Measurements from ENCODE around the gene PDZD7.

PDZD7 gene

GRCh38 chr10:101031128-101031795 lies at the start of gene PDZD7, which contains the start of gene SFXN3:
PDZD7 (minus strand) TSS chr10:101031129; CDS start chr10:101030219, 910 bp downstream.
SFXN3 (plus strand) TSS chr10:101031234; CDS start chr10:101034695, 3,461 bp downstream.
- peak; percentile 94 for DNase-seq (ENCODE audit: low spot score)

DNA sequence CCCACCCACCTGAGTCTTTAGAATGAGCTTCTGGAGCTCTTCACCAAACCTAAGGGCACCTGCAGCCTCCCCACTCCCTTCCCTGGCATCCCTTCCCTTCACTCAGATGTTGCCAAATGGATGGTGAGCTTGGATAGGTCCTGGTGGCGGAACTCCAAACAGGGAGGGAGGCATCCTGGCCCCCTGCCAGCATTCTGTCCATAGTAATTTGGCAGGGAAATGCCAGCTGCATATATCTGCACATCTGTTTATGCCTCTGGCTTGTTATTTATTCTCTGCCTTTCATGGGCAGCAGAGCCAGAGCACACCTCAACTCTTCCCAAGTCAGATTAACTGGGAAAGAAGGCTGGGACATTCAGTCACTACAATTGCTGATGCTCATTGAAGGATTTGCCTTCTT lies 48.9 kb upstream of the PDZD7 start:
- DNase-seq (ENCODE audit: low spot score), result no peak

DNA sequence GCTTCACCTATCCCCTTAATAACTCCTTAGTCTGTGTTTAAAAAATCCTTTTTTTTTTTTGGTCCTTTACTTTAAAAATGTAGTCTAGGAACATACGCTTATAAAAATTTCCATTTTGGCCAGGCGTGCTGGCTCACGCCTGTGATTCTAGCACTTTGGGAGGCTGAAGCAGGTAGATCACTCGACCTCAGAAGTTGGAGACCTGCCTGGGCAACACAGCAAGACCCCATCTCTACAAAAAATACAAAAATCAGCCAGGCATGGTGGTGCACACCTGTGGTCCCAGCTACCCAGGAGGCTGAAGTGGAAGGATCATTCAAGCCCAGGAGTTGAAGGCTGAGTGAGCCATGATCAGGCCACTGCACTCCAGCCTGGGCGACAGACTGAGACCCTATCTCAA lies 45.7 kb upstream of the PDZD7 start:
- DNase-seq (ENCODE audit: low spot score), result no peak

- no peak for DNase-seq (ENCODE audit: low spot score)
Measured at GRCh38 chr10:101075775-101076174, 44.8 kb upstream of the PDZD7 start.

DNA sequence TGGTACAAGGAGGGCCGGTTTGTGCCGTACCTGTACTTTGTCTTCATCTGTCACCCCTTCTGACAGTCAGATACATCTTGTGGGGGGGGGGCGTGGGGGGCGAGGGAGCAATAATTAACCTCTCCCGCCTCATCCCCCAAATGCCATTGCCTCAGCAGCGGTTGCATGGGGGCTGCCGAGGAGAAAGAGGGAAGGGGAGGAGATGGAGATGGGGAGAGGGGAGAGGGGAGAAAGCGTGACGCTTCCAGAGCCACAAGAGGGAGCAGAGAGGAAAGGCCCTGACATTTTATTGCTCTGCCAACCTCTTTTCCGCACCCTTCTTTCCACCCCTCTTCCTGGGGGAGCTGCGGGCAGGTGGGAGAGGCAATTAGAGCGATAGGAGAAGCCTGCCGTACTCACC lies 42.7 kb upstream of the PDZD7 start:
- DNase-seq (ENCODE audit: low spot score), result no peak

DNA sequence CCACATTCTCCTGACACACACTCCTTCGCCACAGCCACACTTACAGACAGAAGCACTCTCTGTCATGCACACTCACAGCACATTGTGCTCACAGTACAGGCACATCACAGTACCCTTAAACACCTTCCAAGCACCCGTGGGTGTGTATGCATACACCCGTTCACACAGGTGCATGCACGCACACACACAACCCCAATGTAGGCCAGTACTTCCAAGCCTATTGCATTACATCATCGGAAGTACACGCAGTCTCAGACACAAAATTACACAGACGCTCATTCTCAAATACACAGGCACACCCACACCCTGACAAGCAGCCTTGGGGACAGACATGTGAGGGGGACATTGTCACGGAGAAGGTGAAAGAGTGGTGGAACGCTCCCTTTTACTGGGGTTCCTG lies 42.0 kb upstream of the PDZD7 start:
- no peak for DNase-seq (ENCODE audit: low spot score)

- DNase-seq (ENCODE audit: low spot score), result no peak
Measured at GRCh38 chr10:101071885-101072433, 41.0 kb upstream of the PDZD7 start.

GRCh38 chr10:101071267-101071884 lies 40.4 kb upstream of the PDZD7 start:
- no peak for DNase-seq (ENCODE audit: low spot score)

DNA sequence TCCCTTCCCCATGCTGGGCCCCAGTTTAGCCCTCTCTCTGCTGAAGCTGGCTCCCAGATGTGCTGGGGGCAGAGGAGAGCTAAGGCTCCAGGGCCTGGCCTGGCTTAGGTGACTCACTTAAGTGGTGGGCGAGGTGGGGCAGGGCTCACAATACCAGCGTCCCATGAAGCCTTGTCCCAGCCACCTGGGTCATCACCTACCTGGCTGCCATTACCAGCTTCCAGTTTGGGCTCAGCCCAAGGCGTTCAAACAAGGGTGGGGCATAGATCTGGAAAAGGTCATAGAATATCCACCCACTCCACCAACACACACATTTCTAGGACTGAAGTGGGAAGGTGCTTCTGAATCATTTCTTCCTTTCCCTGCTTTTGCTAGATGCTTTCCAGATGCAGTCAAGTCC lies 39.2 kb upstream of the PDZD7 start:
- no peak for DNase-seq (ENCODE audit: low spot score)

- no peak for DNase-seq (ENCODE audit: low spot score)
Measured at GRCh38 chr10:101069441-101069840, 38.5 kb upstream of the PDZD7 start.

DNA sequence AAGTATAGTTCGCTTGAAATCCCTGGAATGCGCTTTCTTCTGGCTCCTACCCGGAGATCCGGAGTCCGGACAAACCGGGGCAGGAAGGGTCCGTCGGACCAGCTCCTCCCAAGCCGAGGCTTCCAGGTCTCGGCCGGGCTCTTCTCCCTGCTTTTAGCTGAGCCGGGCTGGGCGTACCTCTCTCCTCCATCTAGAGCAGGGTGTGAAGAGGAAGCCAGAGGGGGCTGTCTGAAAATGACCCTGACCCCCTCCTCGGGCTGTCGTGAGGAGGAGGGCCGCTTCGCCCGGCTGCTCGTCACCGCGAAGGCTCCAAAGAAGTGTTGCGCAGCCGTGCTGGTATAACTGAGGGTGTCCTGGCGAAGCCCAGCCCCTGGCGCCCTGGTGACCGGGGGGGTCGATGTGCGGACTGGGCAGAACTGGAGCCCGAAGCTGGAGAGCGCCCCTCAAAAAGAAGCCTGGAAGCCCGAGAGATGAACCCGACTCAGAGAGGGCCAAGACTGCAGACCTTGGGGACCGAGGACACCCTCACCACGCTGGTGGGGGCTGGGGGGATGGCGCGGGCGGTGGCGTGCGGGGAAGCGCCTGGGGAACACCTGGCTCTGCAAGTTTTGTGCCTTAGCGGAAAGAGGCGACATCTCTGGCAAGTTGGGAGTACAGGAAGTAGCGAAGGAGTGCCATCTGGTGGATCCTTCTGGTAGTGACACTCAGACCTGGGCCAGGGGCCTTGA lies 36.6 kb upstream of the PDZD7 start:
- peak; percentile 72 for DNase-seq (ENCODE audit: low spot score)

- no peak for DNase-seq (ENCODE audit: low spot score)
Measured at GRCh38 chr10:101066896-101067355, 36.0 kb upstream of the PDZD7 start.

DNA sequence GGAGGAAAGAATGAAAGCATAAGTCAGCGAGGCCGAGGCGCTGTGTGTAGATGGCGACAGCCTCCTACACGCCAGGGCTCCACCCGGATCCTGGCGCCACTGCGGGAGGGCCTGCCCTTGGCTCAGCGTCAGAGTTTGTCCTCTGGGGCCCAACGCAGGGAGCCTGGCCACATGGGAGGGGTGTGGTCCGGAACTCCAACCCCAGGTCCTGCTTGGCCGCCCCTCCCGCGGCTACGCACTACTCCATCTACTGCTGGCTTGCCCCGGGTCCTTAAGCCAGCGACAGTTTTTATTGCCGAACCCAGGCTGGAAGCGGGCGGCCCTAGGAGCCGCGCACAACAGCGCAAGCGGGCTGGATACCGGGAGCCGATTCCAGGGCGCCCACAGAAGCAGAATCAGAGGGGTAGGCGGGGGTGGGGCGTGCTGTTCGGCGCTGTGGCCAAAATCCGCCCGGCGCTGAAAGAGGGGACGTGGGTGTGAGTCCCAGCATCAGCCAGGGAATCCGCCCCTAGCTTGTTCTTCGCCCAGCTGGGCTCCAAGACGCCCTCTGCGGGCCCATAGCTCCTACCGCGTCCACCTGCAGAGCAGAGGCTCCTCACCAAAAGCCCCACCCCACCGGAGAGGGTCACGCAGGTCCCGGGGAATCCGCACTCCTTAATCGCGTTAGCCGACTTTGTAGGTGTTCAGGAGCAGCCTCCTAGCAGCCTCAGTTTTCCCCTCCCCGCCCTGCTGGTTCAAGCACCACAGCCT lies 35.4 kb upstream of the PDZD7 start:
- DNase-seq (ENCODE audit: low spot score), result peak; percentile 70

GRCh38 chr10:101065481-101066145 lies 34.7 kb upstream of the PDZD7 start:
- no peak for DNase-seq (ENCODE audit: low spot score)

GRCh38 chr10:101064415-101065030 lies 33.6 kb upstream of the PDZD7 start:
- DNase-seq (ENCODE audit: low spot score), result no peak

DNA sequence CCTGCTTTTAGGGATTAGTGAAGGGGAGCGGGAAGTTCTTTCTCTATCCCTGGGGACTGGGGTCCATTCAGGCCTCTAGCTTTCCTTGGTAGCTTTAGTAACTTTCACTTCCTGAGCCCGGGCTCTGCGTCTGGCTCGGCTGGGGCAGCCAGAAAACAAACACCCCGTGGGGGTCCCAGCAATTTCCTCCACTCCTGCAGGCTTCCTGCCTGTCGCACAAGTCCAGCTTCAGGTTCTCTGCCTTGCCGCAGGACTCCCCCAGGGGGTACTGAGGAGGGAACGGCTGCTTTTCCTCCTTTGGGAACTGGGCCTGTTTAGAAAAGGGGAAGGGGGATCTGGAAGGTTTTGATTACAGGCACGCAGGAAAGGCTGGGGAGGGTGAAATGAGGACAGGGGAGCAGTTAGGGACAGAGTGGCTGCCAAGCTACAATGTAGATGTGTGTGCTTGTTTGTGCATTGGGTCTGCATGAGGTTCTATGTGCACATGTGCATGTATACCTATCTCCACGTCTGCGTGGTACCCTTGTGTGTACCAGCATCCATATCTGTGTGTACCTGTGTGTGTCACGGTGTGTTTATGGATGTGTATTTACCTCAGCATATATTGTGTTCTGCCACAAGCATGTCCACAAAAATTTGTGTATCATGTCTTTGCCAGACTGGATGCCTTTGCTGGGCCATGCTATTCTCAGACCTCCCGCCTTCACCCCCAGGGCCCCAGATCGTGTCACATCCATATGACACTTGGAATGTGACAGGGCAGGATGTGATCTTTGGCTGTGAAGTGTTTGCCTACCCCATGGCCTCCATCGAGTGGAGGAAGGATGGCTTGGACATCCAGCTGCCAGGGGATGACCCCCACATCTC lies 32.9 kb upstream of the PDZD7 start:
- no peak for DNase-seq (ENCODE audit: low spot score)

GRCh38 chr10:101063050-101063525 lies 32.2 kb upstream of the PDZD7 start:
- DNase-seq (ENCODE audit: low spot score), result no peak

GRCh38 chr10:101062232-101063049 lies 31.5 kb upstream of the PDZD7 start:
- no peak for DNase-seq (ENCODE audit: low spot score)

GRCh38 chr10:101061624-101062231 lies 30.8 kb upstream of the PDZD7 start, which contains the start of gene KAZALD1:
KAZALD1 (plus strand) TSS chr10:101061989; CDS start chr10:101062593, 604 bp downstream.
- DNase-seq (ENCODE audit: low spot score), result no peak

All from D341Med (cell line).